ENCODE measurements around the gene STARD4.

The STARD4 gene

DNA sequence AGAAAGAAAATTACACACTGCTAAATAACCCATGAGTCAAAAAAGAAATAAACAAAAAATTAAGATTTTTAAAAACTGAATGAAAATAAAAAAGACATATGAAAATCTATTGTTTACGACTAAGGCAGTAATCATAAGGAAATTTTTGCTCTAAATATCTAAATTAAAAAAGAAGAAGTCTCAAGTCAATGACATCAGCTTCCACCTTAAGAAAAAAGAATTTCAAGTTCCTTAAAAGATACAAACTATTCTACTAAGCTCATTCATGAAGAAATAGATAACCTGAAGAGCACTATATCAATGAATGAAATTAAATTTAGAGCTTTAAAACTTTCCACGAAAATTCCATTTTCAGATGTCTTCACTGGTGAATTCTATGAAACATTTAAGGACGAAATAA is 15.7 kb upstream of the STARD4 start:
- no peak for DNase-seq (ENCODE audit: low read depth)

DNA sequence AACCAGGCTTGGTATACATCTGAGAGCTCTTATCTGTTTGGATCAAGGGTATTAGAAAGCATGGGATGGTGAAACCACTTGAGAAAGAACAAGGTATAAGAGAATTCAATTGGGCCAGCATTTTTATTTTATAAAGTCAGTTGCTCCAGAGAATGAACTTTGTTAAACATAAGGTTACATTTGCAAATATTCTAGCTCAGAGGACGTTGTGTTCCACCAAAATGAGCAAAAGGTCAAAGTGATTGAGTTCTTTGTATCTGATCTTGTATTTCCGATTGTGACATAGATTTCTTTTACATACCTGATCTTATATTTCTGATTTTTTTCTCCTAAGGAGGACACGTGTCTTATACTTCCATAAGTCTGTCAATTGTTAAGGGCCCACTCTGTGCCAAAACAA is 8.6 kb upstream of the STARD4 start:
- DNase-seq (ENCODE audit: low read depth): no peak

- no peak for DNase-seq (ENCODE audit: low read depth)
Observed at GRCh38 chr5:111518777-111519176, 6.4 kb upstream of the STARD4 start.

DNA sequence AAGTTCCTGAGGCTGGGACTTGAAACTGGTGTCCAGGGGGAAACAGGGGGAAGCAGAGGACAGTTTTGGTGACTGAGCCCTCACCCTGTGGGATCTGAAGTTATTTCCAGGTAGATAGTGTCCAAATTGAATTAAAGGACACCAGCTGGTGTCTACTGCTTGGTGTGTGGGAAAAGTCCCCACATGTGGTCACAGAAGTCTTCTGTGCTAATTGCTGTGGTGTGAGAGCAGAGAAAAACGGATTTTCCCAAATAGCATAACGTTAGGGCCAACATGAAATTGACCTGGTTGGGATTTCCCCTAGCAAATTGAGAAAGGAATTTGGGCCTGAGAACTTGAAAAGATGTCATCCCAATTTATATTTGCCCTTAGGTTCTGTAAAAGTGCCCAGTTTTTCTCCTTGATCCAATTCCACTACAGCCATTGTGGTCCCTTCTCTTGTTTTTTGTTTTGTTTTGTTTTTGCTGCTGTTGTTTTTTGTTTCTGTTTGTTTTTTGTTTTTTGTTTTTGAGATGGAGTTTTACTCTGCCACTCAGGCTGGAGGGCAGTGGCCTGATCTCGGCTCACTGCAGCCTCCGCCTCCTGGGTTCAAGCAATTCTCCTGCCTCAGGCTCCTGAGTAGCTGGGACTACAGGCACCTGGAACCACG is 5.6 kb upstream of the STARD4 start:
- no peak for DNase-seq (ENCODE audit: low read depth)

- DNase-seq (ENCODE audit: low read depth): no peak
Observed at GRCh38 chr5:111514087-111514486, 1.8 kb upstream of the STARD4 start.

DNA sequence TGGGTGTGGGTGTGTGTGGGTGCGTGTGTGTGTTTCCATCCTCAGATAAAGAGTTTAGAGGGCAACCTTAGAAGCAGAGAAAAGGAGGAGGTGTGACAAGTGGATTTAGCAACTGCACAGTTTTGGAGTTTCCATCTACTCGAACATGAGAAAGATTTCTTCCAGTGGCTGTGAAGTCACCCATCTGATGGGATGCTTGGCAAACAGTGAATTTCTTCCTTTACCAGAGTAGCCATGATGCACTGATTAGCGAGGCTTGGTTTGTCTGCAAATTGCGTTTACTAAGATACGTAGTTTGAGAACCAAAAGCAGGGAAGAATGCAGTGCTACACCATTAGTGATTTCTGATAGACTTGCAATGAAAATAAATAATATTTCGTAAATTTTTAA is 791 bp upstream of the STARD4 start:
- no peak for DNase-seq (ENCODE audit: low read depth)

DNA sequence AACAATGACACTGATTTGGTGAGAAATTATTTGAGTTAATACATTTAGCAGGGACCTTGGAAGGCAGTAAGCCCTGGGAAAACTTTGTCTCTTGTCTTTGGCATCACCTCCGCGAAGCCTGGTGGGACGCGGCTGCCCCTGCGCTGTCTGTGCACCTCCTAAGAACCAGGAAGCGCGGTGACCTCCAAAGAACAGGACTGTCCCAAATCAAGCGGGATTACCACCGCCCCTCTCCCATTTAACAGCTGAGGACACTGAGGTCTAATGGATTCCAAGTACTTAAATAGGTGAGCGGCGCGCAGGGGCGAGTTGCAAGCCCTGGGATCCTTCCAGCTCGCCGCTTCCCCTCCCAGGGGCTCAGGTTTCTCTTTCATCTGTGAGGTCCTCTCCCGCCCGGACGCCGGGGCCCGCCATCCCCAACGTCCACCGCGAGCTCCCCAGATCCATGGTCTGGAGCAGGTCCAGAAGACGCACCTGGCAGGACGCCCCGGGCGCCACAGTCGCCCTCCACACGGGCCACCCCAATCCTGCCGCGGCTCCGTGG is 432 bp downstream of the STARD4 start:
- no peak for DNase-seq (ENCODE audit: low read depth)

DNA sequence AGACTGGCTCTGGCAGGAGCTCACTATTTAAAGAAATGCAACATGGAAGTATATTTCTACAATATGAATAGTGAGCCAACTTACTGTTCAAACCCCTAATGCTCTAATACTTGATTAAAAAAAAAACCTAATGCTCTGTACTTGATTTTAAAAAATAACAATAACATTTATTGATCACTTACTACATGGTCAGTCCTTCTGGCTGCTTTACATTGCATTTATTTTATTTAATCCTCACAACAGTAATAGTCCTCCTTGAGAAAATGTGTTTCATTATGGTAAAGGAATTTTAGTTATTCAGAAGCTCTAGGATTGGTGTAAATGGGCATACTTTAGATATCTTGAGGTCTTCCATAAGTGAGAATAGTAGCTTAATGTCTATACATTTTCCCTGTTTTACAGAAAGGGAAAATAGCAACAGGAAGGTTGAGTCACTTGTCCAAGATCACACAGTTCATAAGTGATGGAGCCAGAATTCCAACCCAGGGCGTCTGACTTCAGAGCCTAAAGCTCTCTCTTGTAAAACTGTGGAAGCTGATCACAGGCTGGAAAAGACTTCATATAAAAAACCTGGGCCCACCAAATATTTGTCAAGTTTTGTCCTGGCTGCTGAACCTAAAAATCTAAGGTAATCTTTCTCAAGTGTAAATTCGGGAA is 1.0 kb downstream of the STARD4 start:
- DNase-seq (ENCODE audit: low read depth): no peak

- DNase-seq (ENCODE audit: low read depth): no peak
Observed at GRCh38 chr5:111509119-111509518, 3.2 kb downstream of the STARD4 start.

- no peak for DNase-seq (ENCODE audit: low read depth)
Observed at GRCh38 chr5:111507276-111507675, 5.1 kb downstream of the STARD4 start.

DNA sequence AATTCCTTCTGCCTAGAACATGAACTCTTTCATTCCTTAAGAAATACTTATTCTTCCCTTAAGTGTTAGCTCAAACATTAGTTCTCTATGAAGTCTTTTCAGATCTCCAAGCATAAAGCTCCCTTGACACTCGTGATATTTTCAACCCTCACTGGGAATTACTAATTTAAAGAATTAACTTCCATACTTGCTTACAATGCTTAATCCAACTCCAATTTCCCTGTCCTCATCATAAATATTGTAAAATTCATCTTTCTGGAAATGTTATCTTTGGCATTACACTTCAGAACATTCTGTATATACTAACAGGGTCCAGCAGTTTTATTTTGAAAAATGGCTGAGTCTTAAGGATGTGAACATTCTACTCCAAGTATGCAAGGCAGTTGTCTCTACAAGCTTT is 7.2 kb downstream of the STARD4 start:
- no peak for DNase-seq (ENCODE audit: low read depth)

GRCh38 chr5:111502956-111503355 is 9.4 kb downstream of the STARD4 start:
- DNase-seq (ENCODE audit: low read depth): no peak

DNA sequence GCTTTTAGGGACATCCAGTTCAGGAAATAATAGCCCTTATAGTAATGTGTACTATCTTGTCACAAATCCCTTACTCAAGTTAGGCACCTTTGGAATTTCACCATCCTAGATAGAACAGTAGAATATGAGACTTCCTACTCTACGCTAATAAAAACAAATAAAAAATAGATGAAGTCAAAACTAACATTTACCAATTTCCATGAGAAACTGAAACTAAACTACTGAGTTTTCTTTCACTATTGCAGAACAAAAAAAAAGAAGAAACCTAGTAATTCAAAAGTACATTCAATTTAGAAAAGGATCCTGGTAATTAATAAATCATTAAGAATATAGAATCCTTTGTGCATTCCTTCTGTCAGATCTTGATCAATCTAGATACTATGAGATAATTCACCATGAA is 14.0 kb downstream of the STARD4 start:
- no peak for DNase-seq (ENCODE audit: low read depth)

GRCh38 chr5:111495159-111495558 is 17.2 kb downstream of the STARD4 start:
- DNase-seq (ENCODE audit: low read depth): no peak

DNA sequence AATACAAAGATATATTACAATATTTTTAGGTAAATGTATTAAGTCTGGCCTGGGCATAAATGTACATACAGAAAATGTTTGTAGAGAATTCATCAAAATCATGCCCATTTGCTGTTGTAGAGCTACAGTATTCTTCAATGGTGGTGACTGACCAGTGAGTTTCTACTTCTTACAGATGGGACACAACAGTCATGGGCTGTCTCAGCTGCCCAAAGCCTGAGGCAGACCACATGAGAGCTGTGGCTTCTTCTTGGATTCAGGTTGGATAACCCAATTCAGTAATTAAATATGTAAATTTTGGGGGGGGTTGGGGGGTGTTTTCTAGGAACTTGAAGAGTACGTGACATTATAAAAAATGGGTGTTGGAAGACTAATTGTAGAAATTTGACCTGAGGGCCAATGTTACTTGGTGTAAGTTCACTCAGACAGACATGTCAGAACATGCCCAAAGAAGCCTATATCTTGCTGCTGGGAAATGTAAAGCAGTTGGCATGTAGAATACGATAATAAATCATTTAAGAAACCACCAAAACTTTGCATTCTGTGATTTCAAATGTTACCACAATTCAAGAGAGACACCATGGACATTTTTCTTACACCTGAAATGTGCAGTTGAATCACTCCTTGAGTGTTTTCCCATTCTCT is 17.9 kb downstream of the STARD4 start:
- DNase-seq (ENCODE audit: low read depth): no peak

DNA sequence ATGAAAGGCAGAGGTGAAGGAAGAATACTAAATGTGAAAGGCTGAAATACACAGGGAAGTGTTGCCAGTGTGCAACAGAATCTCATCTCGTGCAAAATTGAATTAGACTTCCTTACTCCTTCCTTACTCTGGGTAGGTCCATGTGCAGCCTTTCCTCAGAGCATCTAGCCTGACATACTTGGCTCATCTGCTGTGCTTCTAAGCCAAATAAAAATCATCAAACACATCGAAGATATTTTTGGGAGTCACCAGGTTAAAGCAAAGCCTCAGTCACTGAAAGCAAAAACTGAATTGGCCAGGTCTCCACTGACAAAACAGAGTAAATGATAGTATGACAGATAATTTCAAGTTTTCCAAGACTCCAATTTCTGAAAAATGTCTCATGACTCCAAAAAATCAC is 19.3 kb downstream of the STARD4 start:
- DNase-seq (ENCODE audit: low read depth): no peak

DNA sequence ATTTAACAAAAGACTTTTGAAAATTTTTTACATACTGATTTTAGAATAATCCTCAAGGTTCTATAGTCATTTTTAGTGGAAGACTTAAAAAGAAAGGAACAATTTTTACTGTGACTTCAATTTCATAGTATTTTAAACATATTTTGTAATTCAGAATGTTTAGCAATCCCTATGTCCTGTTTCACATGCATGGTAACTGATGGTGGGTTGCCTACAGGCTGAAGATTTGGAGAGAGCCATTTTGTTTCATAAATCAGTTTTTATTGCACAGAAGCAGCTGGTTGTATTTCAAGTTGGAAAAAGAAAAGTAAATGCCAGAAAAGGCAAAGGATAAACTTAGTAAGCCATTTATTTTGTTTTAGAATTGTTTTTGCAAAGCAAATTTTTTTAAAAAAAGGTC is 24.0 kb downstream of the STARD4 start:
- DNase-seq (ENCODE audit: low read depth): no peak

- DNase-seq (ENCODE audit: low read depth): no peak
Observed at GRCh38 chr5:111486926-111487325, 25.4 kb downstream of the STARD4 start.

DNA sequence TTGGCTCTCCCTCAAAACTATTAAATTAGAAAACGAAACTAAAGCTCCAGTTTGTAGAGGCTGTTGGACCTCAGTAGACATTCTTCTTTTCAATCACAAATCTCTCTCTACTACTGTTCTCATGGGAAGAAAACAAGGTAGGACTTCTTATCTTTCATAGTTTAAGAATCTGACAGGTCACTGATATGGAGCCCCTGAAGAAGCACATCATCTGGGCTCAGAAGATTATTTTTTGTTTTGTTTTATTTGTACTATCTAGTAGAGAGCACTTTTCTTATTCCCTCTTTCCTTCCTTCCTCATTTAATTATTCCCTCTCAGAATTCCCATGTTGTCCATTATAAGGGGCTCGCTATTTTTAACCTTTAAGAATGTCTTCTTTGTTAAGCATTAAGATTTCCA is 26.3 kb downstream of the STARD4 start:
- no peak for DNase-seq (ENCODE audit: low read depth)

- DNase-seq (ENCODE audit: low read depth): no peak
Observed at GRCh38 chr5:111480346-111480745, 32.0 kb downstream of the STARD4 start.

DNA sequence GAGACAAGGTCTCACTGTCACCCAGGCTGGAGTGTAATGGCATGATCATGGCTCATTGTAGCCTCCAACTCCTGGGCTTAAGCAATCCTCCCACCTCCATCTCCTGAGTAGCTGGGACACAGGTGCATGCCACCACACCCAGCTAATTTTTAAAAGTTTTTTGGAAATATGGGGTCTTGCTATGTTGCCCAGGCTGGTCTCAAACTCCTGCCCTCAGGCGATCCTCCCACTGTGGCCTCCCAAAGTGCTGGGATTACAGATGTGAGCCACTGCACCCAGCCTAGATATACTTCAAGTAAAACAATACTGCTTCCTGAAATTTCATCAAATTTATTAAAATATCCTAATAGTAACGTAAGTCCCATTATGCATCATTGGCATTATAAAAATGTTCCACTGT is 33.4 kb downstream of the STARD4 start:
- DNase-seq (ENCODE audit: low read depth): no peak

DNA sequence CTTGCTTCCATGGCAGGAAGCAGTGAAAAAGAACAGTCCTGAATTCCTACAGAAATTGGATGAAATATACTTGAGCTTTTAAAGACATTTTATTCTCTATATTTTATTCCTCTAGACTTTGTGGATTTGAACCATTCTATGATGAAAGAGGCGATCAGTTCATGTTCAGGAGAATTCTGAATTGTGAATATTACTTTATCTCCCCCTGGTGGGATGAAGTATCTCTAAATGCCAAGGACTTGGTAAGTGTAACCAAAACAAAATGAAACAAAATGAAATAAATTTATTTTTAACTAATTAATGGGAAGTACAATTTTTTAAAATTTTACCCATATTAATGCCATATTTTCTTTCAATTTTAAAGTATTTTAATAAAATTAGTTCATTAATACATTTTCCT is 34.1 kb downstream of the STARD4 start:
- no peak for DNase-seq (ENCODE audit: low read depth)

GRCh38 chr5:111472579-111472978 is 39.8 kb downstream of the STARD4 start:
- DNase-seq (ENCODE audit: low read depth): no peak
